ENCODE data around the gene ATP13A3.

GRCh38 chr3:194374935-194375334, 111.9 kb downstream of the ATP13A3 start:
- TF ChIP-seq, protein P1, sequence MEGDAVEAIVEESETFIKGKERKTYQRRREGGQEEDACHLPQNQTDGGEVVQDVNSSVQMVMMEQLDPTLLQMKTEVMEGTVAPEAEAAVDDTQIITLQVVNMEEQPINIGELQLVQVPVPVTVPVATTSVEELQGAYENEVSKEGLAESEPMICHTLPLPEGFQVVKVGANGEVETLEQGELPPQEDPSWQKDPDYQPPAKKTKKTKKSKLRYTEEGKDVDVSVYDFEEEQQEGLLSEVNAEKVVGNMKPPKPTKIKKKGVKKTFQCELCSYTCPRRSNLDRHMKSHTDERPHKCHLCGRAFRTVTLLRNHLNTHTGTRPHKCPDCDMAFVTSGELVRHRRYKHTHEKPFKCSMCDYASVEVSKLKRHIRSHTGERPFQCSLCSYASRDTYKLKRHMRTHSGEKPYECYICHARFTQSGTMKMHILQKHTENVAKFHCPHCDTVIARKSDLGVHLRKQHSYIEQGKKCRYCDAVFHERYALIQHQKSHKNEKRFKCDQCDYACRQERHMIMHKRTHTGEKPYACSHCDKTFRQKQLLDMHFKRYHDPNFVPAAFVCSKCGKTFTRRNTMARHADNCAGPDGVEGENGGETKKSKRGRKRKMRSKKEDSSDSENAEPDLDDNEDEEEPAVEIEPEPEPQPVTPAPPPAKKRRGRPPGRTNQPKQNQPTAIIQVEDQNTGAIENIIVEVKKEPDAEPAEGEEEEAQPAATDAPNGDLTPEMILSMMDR (conservative IDR thresholded peaks at IDR 0.05; ENCODE audit: low read depth, low read length) = no peak
- TF ChIP-seq MXI1 (IDR thresholded peaks at IDR 0.05; ENCODE audit: borderline replicate concordance, low read depth, low read length) = no peak
- TF ChIP-seq POLR2A (IDR thresholded peaks at IDR 0.05; ENCODE audit: low read depth, low read length) = no peak
- TF ChIP-seq MAFK (IDR thresholded peaks at IDR 0.05; ENCODE audit: low read depth, low read length) = no peak
- TF ChIP-seq CEBPB (IDR thresholded peaks at IDR 0.05; ENCODE audit: low read depth, low read length) = no peak
- no peak for TF ChIP-seq RFX5 (IDR thresholded peaks at IDR 0.05; ENCODE audit: low read depth, low read length)
- no peak for TF ChIP-seq CHD1 (IDR thresholded peaks at IDR 0.05; ENCODE audit: low read depth, low read length)
- TF ChIP-seq FOS (IDR thresholded peaks at IDR 0.05; ENCODE audit: low read depth, low read length) = no peak

All from IMR-90 (cell line).